Measurements from ENCODE around the gene MAP3K5. TPM values are rescaled to one million over a fixed set of nuclear protein-coding genes. Genes with fewer than 3 reads are reported as not detected.
A peak's percentile ranks its signal among the peaks of the same experiment; 100 is the strongest.
"Not testable (repeated sequence)": the region's sequence is repeated elsewhere in the genome, so short reads cannot be mapped to it uniquely, and the experiment has no call there.

The MAP3K5 gene
- total RNA-seq, 1 donor from 2014 or later: 1.6 TPM

DNA sequence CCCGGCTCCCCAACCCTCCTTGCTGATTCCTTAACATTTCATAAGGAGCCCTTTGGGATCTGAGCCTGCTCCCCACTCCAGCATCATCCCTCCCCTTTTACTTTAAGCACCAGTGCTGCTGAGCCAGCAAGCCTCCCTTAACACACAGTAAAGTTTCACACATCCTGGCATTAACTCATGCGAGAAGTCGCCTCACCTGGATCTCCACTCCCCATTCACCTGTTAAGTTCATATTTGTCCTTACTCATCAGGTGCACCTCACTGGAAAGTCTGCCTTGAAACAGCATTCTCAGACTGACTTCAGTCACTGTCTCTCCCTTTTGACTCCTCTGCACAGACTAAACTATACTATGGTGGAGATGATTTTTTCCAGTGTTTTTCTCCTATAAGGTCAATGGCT lies 194.2 kb downstream of the MAP3K5 start:
- peaks cover 26% of the 10 kb centered on the region for H3K4me1 Mint-ChIP-seq (ENCODE audit: unreplicated experiment)
- TF ChIP-seq, protein P1, sequence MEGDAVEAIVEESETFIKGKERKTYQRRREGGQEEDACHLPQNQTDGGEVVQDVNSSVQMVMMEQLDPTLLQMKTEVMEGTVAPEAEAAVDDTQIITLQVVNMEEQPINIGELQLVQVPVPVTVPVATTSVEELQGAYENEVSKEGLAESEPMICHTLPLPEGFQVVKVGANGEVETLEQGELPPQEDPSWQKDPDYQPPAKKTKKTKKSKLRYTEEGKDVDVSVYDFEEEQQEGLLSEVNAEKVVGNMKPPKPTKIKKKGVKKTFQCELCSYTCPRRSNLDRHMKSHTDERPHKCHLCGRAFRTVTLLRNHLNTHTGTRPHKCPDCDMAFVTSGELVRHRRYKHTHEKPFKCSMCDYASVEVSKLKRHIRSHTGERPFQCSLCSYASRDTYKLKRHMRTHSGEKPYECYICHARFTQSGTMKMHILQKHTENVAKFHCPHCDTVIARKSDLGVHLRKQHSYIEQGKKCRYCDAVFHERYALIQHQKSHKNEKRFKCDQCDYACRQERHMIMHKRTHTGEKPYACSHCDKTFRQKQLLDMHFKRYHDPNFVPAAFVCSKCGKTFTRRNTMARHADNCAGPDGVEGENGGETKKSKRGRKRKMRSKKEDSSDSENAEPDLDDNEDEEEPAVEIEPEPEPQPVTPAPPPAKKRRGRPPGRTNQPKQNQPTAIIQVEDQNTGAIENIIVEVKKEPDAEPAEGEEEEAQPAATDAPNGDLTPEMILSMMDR (IDR thresholded peaks at IDR 0.05): no peak
- DNase-seq (ENCODE audit: extremely low spot score, unreplicated experiment): no peak
- no peak overlapping the region for H3K4me3 Mint-ChIP-seq (ENCODE audit: unreplicated experiment)
- no peaks in the 10 kb centered on the region for H3K27me3 Mint-ChIP-seq (ENCODE audit: unreplicated experiment)
- H3K36me3 Mint-ChIP-seq (ENCODE audit: unreplicated experiment): no peaks in the 10 kb centered on the region
- H3K9me3 Mint-ChIP-seq (ENCODE audit: unreplicated experiment): no peaks in the 10 kb centered on the region
- H3K27ac Mint-ChIP-seq (ENCODE audit: unreplicated experiment): no peak overlapping the region

DNA sequence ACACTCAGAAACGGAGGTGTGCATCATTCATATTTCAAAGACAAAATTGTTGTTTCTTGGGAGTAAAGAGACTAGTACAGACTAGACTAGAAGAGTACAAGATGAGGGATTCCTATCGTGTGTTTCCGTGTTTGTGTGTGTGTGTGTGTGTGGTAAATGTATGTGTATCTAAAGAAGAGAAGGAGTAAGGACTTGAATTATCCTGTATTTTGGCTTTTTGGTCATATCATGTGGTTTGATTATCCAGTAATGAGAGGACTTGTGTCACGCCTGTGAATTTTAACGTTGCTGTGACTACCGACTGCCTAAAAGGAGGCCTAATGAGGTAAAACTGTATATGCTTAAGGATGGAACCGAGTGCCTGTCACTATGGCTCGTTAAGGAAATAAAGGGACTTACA lies 197.6 kb downstream of the MAP3K5 start:
- Mint-ChIP-seq H3K9me3 (ENCODE audit: unreplicated experiment) (no peaks in the 10 kb centered on the region), H3K27ac (ENCODE audit: unreplicated experiment) (peak overlapping the region; percentile 65), H3K4me3 (ENCODE audit: unreplicated experiment) (no peak overlapping the region), H3K36me3 (ENCODE audit: unreplicated experiment) (peaks cover 3% of the 10 kb centered on the region), H3K4me1 (ENCODE audit: unreplicated experiment) (peaks cover 18% of the 10 kb centered on the region), H3K27me3 (ENCODE audit: unreplicated experiment) (no peaks in the 10 kb centered on the region)
- TF ChIP-seq, protein P1 (IDR thresholded peaks at IDR 0.05): no peak
- DNase-seq (ENCODE audit: extremely low spot score, unreplicated experiment): no peak

DNA sequence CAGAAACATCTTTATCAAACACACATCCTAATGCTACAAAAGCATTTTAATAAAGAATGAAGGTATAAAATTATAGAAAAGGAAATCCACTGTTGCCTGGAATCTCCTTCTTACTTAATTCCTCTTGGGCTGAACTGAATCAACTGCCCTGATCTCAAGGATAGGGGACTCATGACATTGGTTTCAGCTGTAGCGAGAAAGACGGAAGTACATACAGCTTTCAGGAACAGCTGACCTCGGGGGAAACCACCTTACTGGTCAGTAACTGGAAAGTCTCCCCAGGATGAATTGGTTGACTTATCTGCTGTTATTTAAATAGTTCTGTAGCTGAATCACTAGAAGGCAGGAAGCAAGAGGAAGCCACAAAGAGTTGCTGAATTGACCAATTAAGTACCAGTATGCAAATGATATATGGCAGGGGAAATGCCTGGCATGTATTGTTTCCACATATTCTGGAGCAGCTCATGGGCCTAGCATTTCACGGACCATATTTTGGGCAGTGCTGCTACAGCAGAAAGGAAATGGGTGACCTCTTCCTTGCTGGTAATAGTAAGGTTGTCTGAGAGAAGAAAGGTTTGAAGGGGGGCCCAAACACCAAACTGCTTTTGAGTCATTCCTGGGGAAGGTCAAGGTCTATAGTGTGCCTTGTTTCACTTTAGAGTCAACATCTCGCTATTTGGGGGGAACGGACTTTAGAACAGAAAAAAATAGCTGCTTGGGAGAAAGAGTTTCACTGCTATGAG lies 198.4 kb downstream of the MAP3K5 start:
- Mint-ChIP-seq H3K36me3 (ENCODE audit: unreplicated experiment) (peaks cover 3% of the 10 kb centered on the region), H3K27me3 (ENCODE audit: unreplicated experiment) (no peaks in the 10 kb centered on the region), H3K27ac (ENCODE audit: unreplicated experiment) (peak overlapping the region; percentile 65), H3K4me1 (ENCODE audit: unreplicated experiment) (peaks cover 18% of the 10 kb centered on the region), H3K9me3 (ENCODE audit: unreplicated experiment) (no peaks in the 10 kb centered on the region), H3K4me3 (ENCODE audit: unreplicated experiment) (no peak overlapping the region)
- TF ChIP-seq, protein P1 (IDR thresholded peaks at IDR 0.05): no peak
- no peak for DNase-seq (ENCODE audit: extremely low spot score, unreplicated experiment)

DNA sequence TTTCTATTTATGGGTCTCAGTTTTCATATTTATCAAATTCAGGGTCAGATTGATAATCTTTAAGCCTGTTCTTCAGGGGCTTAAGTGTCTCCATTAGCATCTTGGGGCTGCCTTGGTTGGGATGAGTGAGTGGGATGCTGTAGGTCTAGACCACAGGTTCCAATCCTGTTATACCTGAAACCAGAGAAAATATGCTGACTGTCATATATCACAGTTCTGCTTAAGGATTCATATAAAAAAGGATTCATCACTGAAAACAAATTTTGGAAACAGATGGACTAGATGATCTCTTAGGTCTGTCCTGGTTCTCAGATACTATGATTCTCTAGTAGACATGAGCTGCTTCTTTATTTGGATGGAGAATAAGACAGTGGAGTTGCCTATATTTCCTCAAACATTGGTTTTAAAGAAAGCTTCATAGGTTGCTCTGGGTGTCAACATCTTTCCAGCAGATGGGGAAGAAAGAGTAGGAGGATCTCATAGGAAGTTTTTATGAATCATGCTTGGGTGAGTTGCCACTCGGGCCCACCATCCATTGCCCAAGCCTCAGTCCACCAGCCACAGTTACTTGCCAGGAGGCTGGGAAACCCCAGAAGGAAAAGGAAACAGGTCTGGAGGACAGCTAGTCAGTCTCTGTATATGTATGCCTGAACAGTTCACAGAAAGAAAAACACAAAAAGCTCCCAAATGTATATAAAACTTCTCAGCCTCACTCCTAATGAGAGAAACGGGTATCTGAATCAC lies 199.2 kb downstream of the MAP3K5 start:
- H3K27me3 Mint-ChIP-seq (ENCODE audit: unreplicated experiment): no peaks in the 10 kb centered on the region
- H3K4me1 Mint-ChIP-seq (ENCODE audit: unreplicated experiment): peaks cover 18% of the 10 kb centered on the region
- TF ChIP-seq, protein P1 (IDR thresholded peaks at IDR 0.05): no peak
- DNase-seq (ENCODE audit: extremely low spot score, unreplicated experiment): no peak
- no peaks in the 10 kb centered on the region for H3K9me3 Mint-ChIP-seq (ENCODE audit: unreplicated experiment)
- peaks cover 3% of the 10 kb centered on the region for H3K36me3 Mint-ChIP-seq (ENCODE audit: unreplicated experiment)
- peak overlapping the region; percentile 65 for H3K27ac Mint-ChIP-seq (ENCODE audit: unreplicated experiment)
- H3K4me3 Mint-ChIP-seq (ENCODE audit: unreplicated experiment): no peak overlapping the region

DNA sequence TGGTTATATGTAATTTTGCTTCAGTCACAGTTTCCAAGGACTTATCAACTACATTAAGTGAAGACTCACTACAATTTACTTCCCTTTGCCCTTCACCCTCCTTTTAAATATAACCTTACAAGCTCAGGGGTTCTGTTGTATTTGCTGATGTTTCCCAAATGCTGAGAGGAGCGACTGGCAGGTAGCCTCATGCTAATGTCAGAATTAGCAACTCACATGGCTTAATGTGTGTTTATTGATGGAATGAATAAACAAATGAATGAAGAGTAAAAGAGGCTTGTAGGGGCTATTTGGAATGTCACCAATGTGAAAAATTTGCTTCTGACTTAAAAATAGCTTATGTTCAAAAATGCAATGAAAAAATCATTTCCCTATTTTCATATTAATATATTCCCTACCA lies 200.7 kb downstream of the MAP3K5 start:
- DNase-seq (ENCODE audit: extremely low spot score, unreplicated experiment): no peak
- Mint-ChIP-seq H3K9me3 (ENCODE audit: unreplicated experiment) (no peaks in the 10 kb centered on the region), H3K27me3 (ENCODE audit: unreplicated experiment) (no peaks in the 10 kb centered on the region), H3K27ac (ENCODE audit: unreplicated experiment) (no peak overlapping the region), H3K4me1 (ENCODE audit: unreplicated experiment) (peaks cover 22% of the 10 kb centered on the region), H3K4me3 (ENCODE audit: unreplicated experiment) (no peak overlapping the region), H3K36me3 (ENCODE audit: unreplicated experiment) (peaks cover 3% of the 10 kb centered on the region)
- TF ChIP-seq, protein P1 (IDR thresholded peaks at IDR 0.05): no peak

DNA sequence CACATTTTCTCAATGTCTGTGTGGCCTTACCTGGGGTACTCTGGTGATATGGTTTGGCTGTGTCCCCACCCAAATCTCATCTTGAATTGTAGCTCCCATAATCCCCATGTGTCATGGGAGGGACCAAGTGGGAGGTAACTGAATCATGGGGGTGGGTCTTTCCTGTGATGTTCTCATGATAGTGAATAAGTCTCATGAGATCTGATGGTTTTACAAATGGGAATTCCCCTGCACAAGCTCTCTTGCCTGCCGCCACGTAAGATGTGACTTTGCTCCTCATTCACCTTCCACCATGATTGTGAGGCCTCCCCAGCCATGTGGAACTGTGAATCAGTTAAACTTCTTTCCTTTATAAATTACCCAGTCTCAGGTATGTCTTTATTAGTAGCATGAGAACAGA lies 201.4 kb downstream of the MAP3K5 start:
- not testable (repeated sequence) for DNase-seq (ENCODE audit: extremely low spot score, unreplicated experiment); H3K36me3 Mint-ChIP-seq (ENCODE audit: unreplicated experiment); H3K9me3 Mint-ChIP-seq (ENCODE audit: unreplicated experiment); H3K27ac Mint-ChIP-seq (ENCODE audit: unreplicated experiment); H3K27me3 Mint-ChIP-seq (ENCODE audit: unreplicated experiment); H3K4me3 Mint-ChIP-seq (ENCODE audit: unreplicated experiment)
- H3K4me1 Mint-ChIP-seq (ENCODE audit: unreplicated experiment): peaks cover 30% of the 10 kb centered on the region

All from osteocyte (in vitro differentiated cells).